K562 (cell line): ENCODE data around the gene CPHXL2. TPM values are rescaled to one million over a fixed set of nuclear protein-coding genes. Genes with fewer than 3 reads are reported as not detected.

Experiments used
- ATAC-seq: fragments of 200-7000 bp; cut with Tn5 transposase; 3 replicates; pipeline ENCODE4 v1.9.1; 2020; ENCODE audit warnings: moderate library complexity
- BruUV-seq: library from RNA; stranded (reverse); fragments of 400-500 nt; replicated peaks from 2 replicates; lab custom pipeline; 2021; lab: Mats Ljungman, UMichigan
- CTCF ChIA-PET: fragments of 300-600 bp; formaldehyde crosslinking; extraction: SDS; loops from one replicate; lab custom pipeline; 2021; ENCODE audit warnings: low intra/inter-chr PET ratio; lab: Yijun Ruan, JAX
- POLR2A ChIA-PET: fragments of 300-600, 350-650 bp; sonication (Branson Sonifier 250); formaldehyde crosslinking; extraction: SDS; loops from one replicate; lab custom pipeline; 2021; ENCODE audit warnings: antibody characterized with exemption, inconsistent platforms; lab: Yijun Ruan, JAX
- DNase-seq, 4 experiments: peaks; one replicate each; pipeline versions ENCODE4 v3.0.0 to v3.0.0-alpha.2; 2011 to 2018; ENCODE audit warnings: low spot score in 3 of 4, mixed read lengths in 3 of 4; ENCODE audit errors: extremely low read depth in 1 of 4
- FAIRE-seq: peaks from 2 replicates; lab custom pipeline; 2011; peaks lifted over from hg19 to GRCh38; lab: Jason Lieb, UNC
- H2AFZ ChIP-seq: 2 replicates; pipeline ENCODE4 v1.6.0; 2011; ENCODE audit warnings: low read depth, low read length, control low read depth, inconsistent platforms
- H3K27ac ChIP-seq: fragments of 200-600 bp; 3 replicates; pipeline ENCODE4 v1.8.0; 2011; ENCODE audit warnings: low read depth, mild to moderate bottlenecking, control low read depth, inconsistent platforms, low read length, moderate library complexity, mixed read lengths; ENCODE audit errors: extremely low read depth
- H3K27me3 ChIP-seq, 2 experiments: fragments of 300-600 bp in 1 of 2; 2 replicates in 1 of 2; 3 replicates in 1 of 2; pipeline versions ENCODE4 v1.6.0 to v1.8.0; 2011; ENCODE audit warnings: inconsistent platforms in 2 of 2, low read length in 2 of 2, mild to moderate bottlenecking in 1 of 2, mixed read lengths in 1 of 2, moderate library complexity in 1 of 2; ENCODE audit not compliant: control insufficient read depth in 2 of 2, insufficient read depth in 2 of 2
- H3K36me3 ChIP-seq: fragments of 300-600 bp; 3 replicates; pipeline ENCODE4 v1.8.0; 2011; ENCODE audit warnings: mild to moderate bottlenecking, low read length, inconsistent platforms; ENCODE audit not compliant: control insufficient read depth, insufficient read depth
- H3K4me1 ChIP-seq, 2 experiments: fragments of 200-600 bp in 1 of 2; replicated peaks in 1 of 2; 2 replicates in 1 of 2; 3 replicates in 1 of 2; pipeline versions ENCODE4 v1.5.1 to v1.8.0; 2011; ENCODE audit warnings: inconsistent platforms in 2 of 2, low read length in 2 of 2, mild to moderate bottlenecking in 1 of 2, mixed read lengths in 1 of 2, moderate library complexity in 1 of 2; ENCODE audit not compliant: control insufficient read depth in 2 of 2, insufficient read depth in 2 of 2
- H3K4me2 ChIP-seq: 2 replicates; pipeline ENCODE4 v1.6.1; 2011; ENCODE audit warnings: low read length, control low read depth, inconsistent platforms, mixed read lengths; ENCODE audit not compliant: insufficient read depth
- H3K4me3 ChIP-seq: fragments of 200-600 bp; sonication (generic), shearing (Covaris generic); 2 replicates; pipeline ENCODE4 v1.5.1; 2016; ENCODE audit warnings: control low read depth, inconsistent platforms
- H3K79me2 ChIP-seq: fragments of 200-600 bp; 3 replicates; pipeline ENCODE4 v1.8.0; 2011; ENCODE audit warnings: low read length, inconsistent platforms; ENCODE audit not compliant: control insufficient read depth, insufficient read depth
- H3K9ac ChIP-seq, 2 experiments: 2 replicates each; pipeline versions ENCODE4 v1.6.0 to v1.6.1; 2011; ENCODE audit warnings: low read depth in 2 of 2, low read length in 2 of 2, control low read depth in 1 of 2, inconsistent platforms in 1 of 2, mild to moderate bottlenecking in 1 of 2, mixed read lengths in 1 of 2; ENCODE audit not compliant: insufficient read depth in 1 of 2
- H3K9me1 ChIP-seq: one replicate; pipeline ENCODE4 v1.6.0; 2011; ENCODE audit warnings: inconsistent platforms, mild to moderate bottlenecking, low read length, moderate library complexity; ENCODE audit not compliant: control insufficient read depth, insufficient read depth
- H3K9me3 ChIP-seq: replicated peaks from 2 replicates; pipeline ENCODE4 v1.5.1; 2011; ENCODE audit warnings: low read depth, low read length, inconsistent platforms; ENCODE audit not compliant: control insufficient read depth, insufficient read depth
- H4K20me1 ChIP-seq: replicated peaks from 2 replicates; pipeline ENCODE4 v1.6.1; 2011; ENCODE audit warnings: low read length, inconsistent platforms, mixed read lengths; ENCODE audit not compliant: control insufficient read depth, insufficient read depth
- BRD9 ChIP-seq: fragments of 450-650 bp; IDR thresholded peaks from 2 replicates; pipeline ENCODE4 v1.6.1; 2018; ENCODE audit warnings: low read depth; ENCODE audit not compliant: partially characterized antibody
- KDM4B ChIP-seq, 2 experiments: fragments of 450-650 bp in 1 of 2; sonication (generic) in 1 of 2; IDR thresholded peaks; 2 replicates each; pipeline ENCODE4 v1.6.1; 2016 to 2017; ENCODE audit warnings: borderline replicate concordance in 2 of 2, antibody characterized with exemption in 1 of 2, low read depth in 1 of 2, mild to moderate bottlenecking in 1 of 2
- PYGO2 ChIP-seq: fragments of 450-650 bp; IDR thresholded peaks from 2 replicates; pipeline ENCODE4 v1.6.1; 2016; ENCODE audit warnings: mild to moderate bottlenecking, missing genetic modification characterization, moderate library complexity, missing compliant biosample characterization
- RCOR1 ChIP-seq, 2 experiments: IDR thresholded peaks; 2 replicates each; pipeline ENCODE4 v1.6.1; 2012; ENCODE audit warnings: low read depth in 2 of 2, low read length in 2 of 2, borderline replicate concordance in 1 of 2, improper control_type of control experiment in 1 of 2
- TAL1 ChIP-seq: fragments of 450-650 bp; IDR thresholded peaks from 2 replicates; pipeline ENCODE4 v1.6.1; 2016; ENCODE audit warnings: mild to moderate bottlenecking
- in situ Hi-C: fragments of 300-500 bp; cut with MboI; formaldehyde crosslinking; loops from 4 replicates; pipeline ENCODE4 v1.15.0; 2018; ENCODE audit warnings: inconsistent platforms, mixed read lengths
- intact Hi-C: fragments of 100-400 bp; cut with micrococcal nuclease; formaldehyde crosslinking; loops from 2 replicates; pipeline ENCODE4 v1.14.2; 2022
- polyA plus RNA-seq, 8 experiments: library from polyadenylated mRNA; depleted of rRNA in 4 of 8; stranded (reverse) in 5 of 8; unstranded in 3 of 8; fragments of >200 nt; fragmentation: Nextera tagmentation in 2 of 8; fragmentation: Illumina TruSeq in 1 of 8; extraction: Ambion mirVana in 2 of 8; extraction: Trizol in 1 of 8; gene quantifications; 2 replicates each; pipeline versions ENCODE4 v1.2.1 to v1.2.3, GENCODE V29; 2011 to 2014; ENCODE audit warnings: inconsistent platforms in 1 of 8, missing spikeins in 1 of 8
- total RNA-seq, 7 experiments: library from RNA; depleted of rRNA in 6 of 7; stranded (reverse); fragments of >200 nt in 6 of 7; fragmentation: Illumina TruSeq in 2 of 7; extraction: Trizol in 2 of 7; gene quantifications; 2 replicates each; pipeline versions ENCODE4 v1.2.1 to v1.2.3, GENCODE V29; 2011 to 2021; ENCODE audit warnings: low replicate concordance in 1 of 7
- TF ChIP-seq, protein P1 (sequence below), 2 experiments: fragments of 450-650 bp in 1 of 2; sonication (generic) in 1 of 2; formaldehyde crosslinking; conservative IDR thresholded peaks; 2 replicates each; pipeline versions ENCODE4 v1.4.0 to v1.8.1; 2020 to 2022; ENCODE audit warnings: mild to moderate bottlenecking in 1 of 2, missing genetic modification reagents in 1 of 2
- TF ChIP-seq, protein P2 (sequence below): sonication (generic); formaldehyde crosslinking; IDR thresholded peaks from 2 replicates; pipeline ENCODE4 v1.8.1; 2023; ENCODE audit warnings: mild to moderate bottlenecking, missing genetic modification reagents

Gene CPHXL2
- total and polyA plus RNA-seq, 9 of the 15 experiments (the other 6 are each of a cell fraction or from before 2014, with no cell fraction given) = not detected

DNA sequence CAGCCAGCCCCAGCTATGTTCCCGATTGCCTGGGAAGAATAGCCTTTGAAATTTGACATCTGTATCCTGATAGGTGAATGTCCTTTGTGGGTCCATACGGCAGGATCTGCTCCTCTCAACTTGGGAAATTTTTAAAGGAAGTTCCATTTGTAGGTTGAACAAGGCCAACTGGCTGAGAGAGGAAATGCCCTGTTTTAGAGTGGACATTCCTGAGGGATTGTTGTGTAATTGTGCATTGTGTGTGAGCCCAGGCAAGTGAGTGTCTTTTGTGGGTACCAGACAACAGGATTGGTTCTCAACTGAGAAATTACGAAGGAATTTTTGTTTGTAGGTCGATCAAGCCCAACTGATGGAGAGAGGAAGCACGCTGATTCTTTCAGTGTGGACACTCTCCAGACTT, 2.6 kb upstream of the CPHXL2 start (continued):
- TF ChIP-seq, protein P1, sequence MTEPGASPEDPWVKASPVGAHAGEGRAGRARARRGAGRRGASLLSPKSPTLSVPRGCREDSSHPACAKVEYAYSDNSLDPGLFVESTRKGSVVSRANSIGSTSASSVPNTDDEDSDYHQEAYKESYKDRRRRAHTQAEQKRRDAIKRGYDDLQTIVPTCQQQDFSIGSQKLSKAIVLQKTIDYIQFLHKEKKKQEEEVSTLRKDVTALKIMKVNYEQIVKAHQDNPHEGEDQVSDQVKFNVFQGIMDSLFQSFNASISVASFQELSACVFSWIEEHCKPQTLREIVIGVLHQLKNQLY (CRISPR knock-in tag; conservative IDR thresholded peaks at IDR 0.05) = no peak

DNA sequence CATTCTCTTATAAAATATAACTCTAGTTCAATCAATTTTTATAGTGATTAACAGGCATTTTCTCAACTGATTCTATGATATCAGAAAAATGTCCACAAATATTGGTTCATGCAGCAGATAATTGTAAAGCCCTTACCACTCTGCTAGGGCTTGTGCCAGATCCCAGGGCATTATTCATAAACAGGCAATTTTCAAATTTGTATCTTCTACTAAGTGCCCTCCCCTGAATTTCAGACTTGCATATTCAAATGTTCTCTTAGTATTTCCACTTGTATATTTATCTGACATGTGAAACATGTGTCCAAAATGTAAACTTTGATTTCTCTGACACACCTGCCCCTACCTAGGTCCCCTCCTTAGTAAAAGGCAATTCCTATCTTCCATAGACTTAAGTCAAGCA, 9.3 kb downstream of the CPHXL2 start:
- in situ Hi-C loops = no loop called here
- ChIA-PET POLR2A (no interaction called here), CTCF (no interaction called here)
- Histone ChIP-seq H3K79me2 (no peaks in the 10 kb centered on the region), H3K36me3 (no peaks in the 10 kb centered on the region), H4K20me1 (no peaks in the 10 kb centered on the region), H3K9me3 (no peaks in the 10 kb centered on the region), H3K9me1 (no peaks in the 10 kb centered on the region), H3K4me2 (no peak overlapping the region), H3K27ac (no peak overlapping the region)
- intact Hi-C loops = no loop called here
- DNase-seq = no peak
- TF ChIP-seq PYGO2 (tag) (no peak), RCOR1 (IDR thresholded peaks at IDR 0.05; ENCODE audit: borderline replicate concordance in 1 of 2, low read depth in 2 of 2, low read length in 2 of 2) (no peak), TAL1 (no peak), KDM4B (IDR thresholded peaks at IDR 0.05; ENCODE audit: borderline replicate concordance in 2 of 2, low read depth in 1 of 2) (no peak), BRD9 (no peak)
- TF ChIP-seq, protein P2, sequence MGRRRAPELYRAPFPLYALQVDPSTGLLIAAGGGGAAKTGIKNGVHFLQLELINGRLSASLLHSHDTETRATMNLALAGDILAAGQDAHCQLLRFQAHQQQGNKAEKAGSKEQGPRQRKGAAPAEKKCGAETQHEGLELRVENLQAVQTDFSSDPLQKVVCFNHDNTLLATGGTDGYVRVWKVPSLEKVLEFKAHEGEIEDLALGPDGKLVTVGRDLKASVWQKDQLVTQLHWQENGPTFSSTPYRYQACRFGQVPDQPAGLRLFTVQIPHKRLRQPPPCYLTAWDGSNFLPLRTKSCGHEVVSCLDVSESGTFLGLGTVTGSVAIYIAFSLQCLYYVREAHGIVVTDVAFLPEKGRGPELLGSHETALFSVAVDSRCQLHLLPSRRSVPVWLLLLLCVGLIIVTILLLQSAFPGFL (CRISPR knock-in tag) = no peak
- TF ChIP-seq, all 486 proteins: peak for 0
- FAIRE-seq (no peak), ATAC-seq (no peak)
- H3K27me3 ChIP-seq = peaks cover 4 to 8% of the 10 kb centered on the region in 2 experiments; a peak in 2 of 5 replicates
- no peak overlapping the region for H2AFZ ChIP-seq
- no TSS peak for BruUV-seq
- H3K4me1 ChIP-seq = no peaks in the 10 kb centered on the region
- no peak overlapping the region for H3K9ac ChIP-seq
- H3K4me3 ChIP-seq = no peak overlapping the region
